OCI-LY7 (cell line): ENCODE data around the gene TSHZ2. TPM values are rescaled to one million over a fixed set of nuclear protein-coding genes. Genes with fewer than 3 reads are reported as not detected.

Source experiments
- BruUV-seq: library from RNA; stranded (reverse); fragments of 400-500 nt; replicated peaks from 2 replicates; lab custom pipeline; 2021; lab: Mats Ljungman, UMichigan
- CTCF ChIA-PET: fragments of 300-600 bp; sonication (Branson Sonifier 250); formaldehyde crosslinking; loops from one replicate; lab custom pipeline; 2022; ENCODE audit warnings: antibody characterized with exemption; ENCODE audit not compliant: unreplicated experiment; lab: Charles Lee
- POLR2A ChIA-PET: fragments of 300-600 bp; sonication (Branson Sonifier 250); formaldehyde crosslinking; loops from one replicate; lab custom pipeline; 2022; ENCODE audit warnings: antibody characterized with exemption; lab: Charles Lee
- DNase-seq: peaks from one replicate; pipeline ENCODE4 v3.0.0-alpha.2; 2015; ENCODE audit warnings: low spot score
- H2AFZ ChIP-seq: fragments of 200-600 bp; sonication (generic), shearing (Covaris generic); 2 replicates; pipeline ENCODE4 v1.6.1; 2014; ENCODE audit warnings: mild to moderate bottlenecking, antibody characterized with exemption, low read length, moderate library complexity
- H3K27ac ChIP-seq: fragments of 200-600 bp; sonication (generic); 2 replicates; pipeline ENCODE4 v1.5.1; 2014; ENCODE audit warnings: mixed run types, low read depth, mild to moderate bottlenecking, moderate library complexity, low read length, inconsistent platforms; ENCODE audit not compliant: poor library complexity, severe bottlenecking
- H3K36me3 ChIP-seq: fragments of 200-600 bp; sonication (generic); 2 replicates; pipeline ENCODE4 v1.6.1; 2014; ENCODE audit warnings: mild to moderate bottlenecking, antibody characterized with exemption, low read length, moderate library complexity, mixed read lengths; ENCODE audit not compliant: insufficient read depth
- H3K4me1 ChIP-seq: fragments of 200-600 bp; sonication (generic); 2 replicates; pipeline ENCODE4 v1.5.1; 2014; ENCODE audit warnings: mild to moderate bottlenecking, low read length; ENCODE audit not compliant: insufficient read depth, poor library complexity, severe bottlenecking
- H3K4me2 ChIP-seq: fragments of 200-600 bp; sonication (generic); 2 replicates; pipeline ENCODE4 v1.6.1; 2014; ENCODE audit warnings: mild to moderate bottlenecking, low read length
- H3K4me3 ChIP-seq: fragments of 200-600 bp; sonication (generic); 2 replicates; pipeline ENCODE4 v1.5.1; 2014; ENCODE audit warnings: mild to moderate bottlenecking, low read depth, low read length; ENCODE audit not compliant: poor library complexity, severe bottlenecking
- H3K79me2 ChIP-seq: fragments of 200-600 bp; sonication (generic); 2 replicates; pipeline ENCODE4 v1.6.1; 2016; ENCODE audit warnings: low read depth, mild to moderate bottlenecking, low read length, moderate library complexity, mixed read lengths; ENCODE audit not compliant: insufficient read depth
- H3K9me2 ChIP-seq: fragments of 200-600 bp; sonication (generic); 2 replicates; pipeline ENCODE4 v1.6.1; 2016; ENCODE audit warnings: mild to moderate bottlenecking, low read length, mixed read lengths; ENCODE audit not compliant: insufficient read depth
- H3K9me3 ChIP-seq: fragments of 200-600 bp; sonication (generic); 2 replicates; pipeline ENCODE4 v1.6.1; 2014; ENCODE audit warnings: mild to moderate bottlenecking, mixed run types, low read length, mixed read lengths
- H4K20me1 ChIP-seq: fragments of 200-600 bp; sonication (generic); 2 replicates; pipeline ENCODE4 v1.6.1; 2014; ENCODE audit warnings: mild to moderate bottlenecking, antibody characterized with exemption, low read length, moderate library complexity, mixed read lengths; ENCODE audit not compliant: insufficient read depth
- CTCF ChIP-seq: fragments of 200-600 bp; sonication (generic); conservative IDR thresholded peaks from 2 replicates; pipeline ENCODE4 v1.5.1; 2014; ENCODE audit warnings: mild to moderate bottlenecking, antibody characterized with exemption, low read length, moderate library complexity, mixed read lengths
- EZH2phosphoT487 ChIP-seq: fragments of 200-600 bp; sonication (generic); IDR thresholded peaks from 2 replicates; pipeline ENCODE4 v1.6.1; 2018; ENCODE audit warnings: low read depth, borderline replicate concordance, mild to moderate bottlenecking, mixed run types, antibody characterized with exemption, low read length, moderate library complexity, mixed read lengths
- intact Hi-C: fragments of 100-400 bp; cut with micrococcal nuclease; formaldehyde crosslinking; loops from one replicate; pipeline ENCODE4 v1.10.0; 2022; ENCODE audit not compliant: unreplicated experiment
- total RNA-seq, 2 experiments: library from RNA; depleted of rRNA in 1 of 2; stranded (reverse); fragments of >200 nt in 1 of 2; shearing (Covaris generic) in 1 of 2; gene quantifications; 2 replicates each; pipeline ENCODE4 v1.2.3, GENCODE V29; 2014 to 2022

TSHZ2 gene
- total RNA-seq, 2 experiments from 2014 or later, result not detected

GRCh38 chr20:53359425-53359824, 387.3 kb downstream of the TSHZ2 start:
- Histone ChIP-seq H3K9me3 (0 out of 2 replicates have a peak, but pooled peaks cover 9% of the 10 kb centered on the region), H3K36me3 (no peaks in the 10 kb centered on the region), H3K27ac (no peak overlapping the region), H3K79me2 (no peaks in the 10 kb centered on the region), H3K4me3 (no peak overlapping the region), H4K20me1 (no peaks in the 10 kb centered on the region), H2AFZ (no peak overlapping the region), H3K9me2 (no peaks in the 10 kb centered on the region), H3K4me1 (no peaks in the 10 kb centered on the region), H3K4me2 (no peak overlapping the region)
- BruUV-seq, result no TSS peak
- intact Hi-C loops, result no loop called here
- ChIA-PET POLR2A (no interaction called here), CTCF (no interaction called here)
- no peak for DNase-seq
- TF ChIP-seq CTCF (no peak), EZH2phosphoT487 (no peak)

- no TSS peak for BruUV-seq
- no peaks in the 10 kb centered on the region for H3K9me2 ChIP-seq
- no peaks in the 10 kb centered on the region for H3K4me1 ChIP-seq
- H3K79me2 ChIP-seq, result no peaks in the 10 kb centered on the region
- no peaks in the 10 kb centered on the region for H4K20me1 ChIP-seq
- no peak overlapping the region for H2AFZ ChIP-seq
- H3K4me2 ChIP-seq, result no peak overlapping the region
- no peak for DNase-seq
- intact Hi-C loops, result no loop called here
- POLR2A ChIA-PET, result interaction anchor here (0.5 kb wide), 1 partner anchor 652 kb away, joined by 5 read pairs; no protein-coding TSS in a partner anchor
- no peak overlapping the region for H3K27ac ChIP-seq
- H3K4me3 ChIP-seq, result no peak overlapping the region
- no peaks in the 10 kb centered on the region for H3K36me3 ChIP-seq
- no peak for TF ChIP-seq EZH2phosphoT487
- CTCF ChIA-PET, result no interaction called here
- no peaks in the 10 kb centered on the region for H3K9me3 ChIP-seq
These were observed 388.7 kb downstream of the TSHZ2 start for GRCh38 chr20:53360852-53361251.

- no peaks in the 10 kb centered on the region for H3K9me3 ChIP-seq
- no peak overlapping the region for H2AFZ ChIP-seq
- no peak for DNase-seq
- no peaks in the 10 kb centered on the region for H4K20me1 ChIP-seq
- H3K27ac ChIP-seq, result no peak overlapping the region
- H3K4me2 ChIP-seq, result no peak overlapping the region
- no peak overlapping the region for H3K4me3 ChIP-seq
- no peak for TF ChIP-seq CTCF
- H3K4me1 ChIP-seq, result no peaks in the 10 kb centered on the region
- BruUV-seq, result no TSS peak
- intact Hi-C loops, result no loop called here
- CTCF ChIA-PET, result no interaction called here
- H3K36me3 ChIP-seq, result no peaks in the 10 kb centered on the region
- no peaks in the 10 kb centered on the region for H3K9me2 ChIP-seq
- POLR2A ChIA-PET, result no interaction called here
- H3K79me2 ChIP-seq, result no peaks in the 10 kb centered on the region
These were observed 390.6 kb downstream of the TSHZ2 start for GRCh38 chr20:53362736-53363135.
